NOMO-1 treated with DMSO at 0.1 percent for 48 hours (cell line): ENCODE results near the gene TMEM186.
A peak's percentile ranks its signal among the peaks of the same experiment; 100 is the strongest.
"Not testable (repeated sequence)": the region's sequence is repeated elsewhere in the genome, so short reads cannot be mapped to it uniquely, and the experiment has no call there.

Experiments
- DNase-seq: peaks from one replicate; lab custom pipeline; 2025; ENCODE audit not compliant: unreplicated experiment; lab: John Stamatoyannopoulos, UW

Gene TMEM186

GRCh38 chr16:8812162-8812843, 14.9 kb upstream of the TMEM186 start:
- DNase-seq, result no peak

GRCh38 chr16:8808613-8809353, 11.3 kb upstream of the TMEM186 start:
- DNase-seq, result no peak

- no peak for DNase-seq
Measured at GRCh38 chr16:8808009-8808408, 10.6 kb upstream of the TMEM186 start.

- no peak for DNase-seq
Measured at GRCh38 chr16:8807189-8807588, 9.8 kb upstream of the TMEM186 start.

GRCh38 chr16:8806272-8806983, 9.0 kb upstream of the TMEM186 start:
- no peak for DNase-seq

- DNase-seq, result no peak
Measured at GRCh38 chr16:8804313-8804712, 6.9 kb upstream of the TMEM186 start.

GRCh38 chr16:8803733-8804132, 6.3 kb upstream of the TMEM186 start:
- DNase-seq, result not testable (repeated sequence)

GRCh38 chr16:8801701-8802100, 4.3 kb upstream of the TMEM186 start:
- no peak for DNase-seq

- no peak for DNase-seq
Measured at GRCh38 chr16:8798535-8799157, 1.2 kb upstream of the TMEM186 start.

GRCh38 chr16:8798174-8798527, 712 bp upstream of the TMEM186 start:
- peak; percentile 31 for DNase-seq

- peak; percentile 43 for DNase-seq
Measured at GRCh38 chr16:8796469-8797363, 723 bp downstream of the TMEM186 start.

- no peak for DNase-seq
Measured at GRCh38 chr16:8795818-8796217, 1.6 kb downstream of the TMEM186 start.

GRCh38 chr16:8795091-8795490, 2.3 kb downstream of the TMEM186 start:
- no peak for DNase-seq

GRCh38 chr16:8788578-8789172, 8.8 kb downstream of the TMEM186 start:
- no peak for DNase-seq

- not testable (repeated sequence) for DNase-seq
Measured at GRCh38 chr16:8786316-8786715, 11.1 kb downstream of the TMEM186 start.

- no peak for DNase-seq
Measured at GRCh38 chr16:8785408-8785807, 12.0 kb downstream of the TMEM186 start.

- DNase-seq, result no peak
Measured at GRCh38 chr16:8782673-8783072, 14.8 kb downstream of the TMEM186 start.

GRCh38 chr16:8781797-8782196, 15.6 kb downstream of the TMEM186 start:
- DNase-seq, result no peak

- DNase-seq, result no peak
Measured at GRCh38 chr16:8777217-8777616, 20.2 kb downstream of the TMEM186 start.

GRCh38 chr16:8776129-8776584, 21.3 kb downstream of the TMEM186 start:
- no peak for DNase-seq
